ENCODE data around the gene KDM3A. TPM values are rescaled to one million over a fixed set of nuclear protein-coding genes. Genes with fewer than 3 reads are reported as not detected.

Gene KDM3A
- total and polyA plus RNA-seq, 9 of the 15 experiments (the other 6 are each of a cell fraction or from before 2014, with no cell fraction given), result 7.5 to 95.4 (median 24.8) TPM

GRCh38 chr2:86397986-86398385 is 43.2 kb upstream of the KDM3A start (continued):
- peak; percentile 27 for TF ChIP-seq CCNT2 (IDR thresholded peaks at IDR 0.05; ENCODE audit: borderline replicate concordance, extremely low read depth, insufficient read length, low read depth, low read length)
- no peak for TF ChIP-seq TAF9B (IDR thresholded peaks at IDR 0.05; ENCODE audit: partially characterized antibody)
- no peak for TF ChIP-seq ZNF263 (CRISPR knock-in tag; IDR thresholded peaks at IDR 0.05; ENCODE audit: borderline replicate concordance)
- TF ChIP-seq RNF2 (IDR thresholded peaks at IDR 0.05), result no peak
- TF ChIP-seq ZNF766 (CRISPR knock-in tag; conservative IDR thresholded peaks at IDR 0.05), result peak; percentile 30; the same call in 1 of the 2 replicates
- TF ChIP-seq RCOR1 (IDR thresholded peaks at IDR 0.05; ENCODE audit: borderline replicate concordance in 1 of 2, low read depth in 2 of 2, low read length in 2 of 2), result peak in 1 of 2 experiments; percentile 86; a peak in 2 of 4 replicates
- TF ChIP-seq IRF9 (tag; IDR thresholded peaks at IDR 0.05), result no peak
- TF ChIP-seq ZNF639 (CRISPR knock-in tag; conservative IDR thresholded peaks at IDR 0.05 in 1 of 2, IDR thresholded peaks at IDR 0.05 in 1 of 2), result peak in 1 of 2 experiments; percentile 70; a peak in 2 of 4 replicates
- peak; percentile 59; the same call in 1 of the 2 replicates for TF ChIP-seq CHAMP1 (IDR thresholded peaks at IDR 0.05)
- peak; percentile 65 for TF ChIP-seq CBFA2T3 (IDR thresholded peaks at IDR 0.05)
- 0 out of 2 replicates have a peak, but pooled peaks have one; percentile 8 for TF ChIP-seq CXXC5 (CRISPR knock-in tag; IDR thresholded peaks at IDR 0.05)
- no peak for TF ChIP-seq SNRNP70 (optimal IDR thresholded peaks at IDR 0.05; ENCODE audit: low read depth, low read length)
- no peak for TF ChIP-seq NFIX (CRISPR knock-in tag; IDR thresholded peaks at IDR 0.05; ENCODE audit: low read depth)
- peak; percentile 76; the same call in 1 of the 2 replicates for TF ChIP-seq FOXM1 (IDR thresholded peaks at IDR 0.05; ENCODE audit: low read depth)
- no peak for TF ChIP-seq FOXM1 (CRISPR knock-in tag; IDR thresholded peaks at IDR 0.05; ENCODE audit: low read depth)
- TF ChIP-seq NCOR1 (IDR thresholded peaks at IDR 0.05), result peak; percentile 21; the same call in 1 of the 2 replicates
- TF ChIP-seq USF1 (CRISPR knock-in tag; IDR thresholded peaks at IDR 0.05), result 0 out of 2 replicates have a peak, but pooled peaks have one; percentile 9
- 0 out of 2 replicates have a peak, but pooled peaks have one; percentile 41 for TF ChIP-seq CBFA2T2 (conservative IDR thresholded peaks at IDR 0.05)
- TF ChIP-seq ZBED1 (IDR thresholded peaks at IDR 0.05), result no peak
- TF ChIP-seq HNRNPUL1 (IDR thresholded peaks at IDR 0.05; ENCODE audit: low read length), result no peak
- TF ChIP-seq GABPA (tag; conservative IDR thresholded peaks at IDR 0.05; ENCODE audit: low read depth), result no peak
- TF ChIP-seq ZNF445 (CRISPR knock-in tag; IDR thresholded peaks at IDR 0.05; ENCODE audit: low read depth), result no peak
- TF ChIP-seq SMARCE1 (IDR thresholded peaks at IDR 0.05), result peak; percentile 23; the same call in 1 of the 2 replicates
- no peak for TF ChIP-seq SRSF7 (optimal IDR thresholded peaks at IDR 0.05; ENCODE audit: low read depth, low read length)
- peak; percentile 71 for TF ChIP-seq ARID1B (IDR thresholded peaks at IDR 0.05)
- no peak for TF ChIP-seq RHOXF2B (CRISPR knock-in tag; conservative IDR thresholded peaks at IDR 0.05)
